ENCODE measurements around the gene CACNA2D3. TPM values are rescaled to one million over a fixed set of nuclear protein-coding genes. Genes with fewer than 3 reads are reported as not detected.

CACNA2D3 gene
- total RNA-seq, 1 donor from 2014 or later, result not detected

GRCh38 chr3:54243960-54244682 lies 121.8 kb downstream of the CACNA2D3 start:
- Histone ChIP-seq H3K4me3 (no peak overlapping the region), H3K27ac (no peak overlapping the region), H3K9ac (no peak overlapping the region), H3K79me2 (ENCODE audit: low read depth) (no peaks in the 10 kb centered on the region), H3K27me3 (no peaks in the 10 kb centered on the region), H2AFZ (replicated peaks) (peak overlapping the region; percentile 63), H3K9me3 (ENCODE audit: low read depth) (no peaks in the 10 kb centered on the region), H3K4me2 (no peak overlapping the region), H3K4me1 (no peaks in the 10 kb centered on the region), H4K20me1 (ENCODE audit: low read depth) (no peaks in the 10 kb centered on the region), H3K36me3 (no peaks in the 10 kb centered on the region), H3F3A (ENCODE audit: low read depth) (no peaks in the 10 kb centered on the region)
- TF ChIP-seq CTCF (IDR thresholded peaks at IDR 0.05) (no peak), EZH2 (IDR thresholded peaks at IDR 0.05) (no peak), EZH2phosphoT487 (IDR thresholded peaks at IDR 0.05) (no peak)
- Mint-ChIP-seq H3K27ac (no peak overlapping the region), H3K4me1 (peaks cover 9% of the 10 kb centered on the region), H3K4me3 (no peak overlapping the region), H3K9me3 (peaks cover 15% of the 10 kb centered on the region), H3K36me3 (peaks cover 2% of the 10 kb centered on the region), H3K27me3 (ENCODE audit: insufficient read depth, low read depth) (peaks cover 4% of the 10 kb centered on the region)
- no peak for DNase-seq (ENCODE audit: low spot score)

- no peaks in the 10 kb centered on the region for H3K79me2 ChIP-seq (ENCODE audit: low read depth)
- peaks cover 12% of the 10 kb centered on the region for H3K27me3 Mint-ChIP-seq (ENCODE audit: insufficient read depth, low read depth)
- no peaks in the 10 kb centered on the region for H3K36me3 ChIP-seq
- no peak overlapping the region for H2AFZ ChIP-seq (replicated peaks)
- DNase-seq (ENCODE audit: low spot score), result no peak
- H3K4me1 ChIP-seq, result no peaks in the 10 kb centered on the region
- no peaks in the 10 kb centered on the region for H3K9me3 ChIP-seq (ENCODE audit: low read depth)
- no peak overlapping the region for H3K4me2 ChIP-seq
- H3K27ac ChIP-seq, result no peak overlapping the region
- no peaks in the 10 kb centered on the region for H3K36me3 Mint-ChIP-seq
- peaks cover 6% of the 10 kb centered on the region for H3K4me1 Mint-ChIP-seq
- H3K9me3 Mint-ChIP-seq, result peaks cover 4% of the 10 kb centered on the region
- H4K20me1 ChIP-seq (ENCODE audit: low read depth), result no peaks in the 10 kb centered on the region
- no peak overlapping the region for H3K4me3 ChIP-seq
- H3K27me3 ChIP-seq, result no peaks in the 10 kb centered on the region
- H3F3A ChIP-seq (ENCODE audit: low read depth), result no peaks in the 10 kb centered on the region
- H3K9ac ChIP-seq, result no peak overlapping the region
- H3K4me3 Mint-ChIP-seq, result no peak overlapping the region
- H3K27ac Mint-ChIP-seq, result no peak overlapping the region
- TF ChIP-seq CTCF (IDR thresholded peaks at IDR 0.05) (no peak), EZH2 (IDR thresholded peaks at IDR 0.05) (no peak)
Measured at GRCh38 chr3:54251705-54252104, 129.4 kb downstream of the CACNA2D3 start.

GRCh38 chr3:54257125-54257720 lies 134.9 kb downstream of the CACNA2D3 start:
- Histone ChIP-seq H3K4me2 (no peak overlapping the region), H3K4me3 (no peak overlapping the region), H3F3A (ENCODE audit: low read depth) (no peaks in the 10 kb centered on the region), H3K36me3 (no peaks in the 10 kb centered on the region), H3K9me3 (ENCODE audit: low read depth) (no peaks in the 10 kb centered on the region), H4K20me1 (ENCODE audit: low read depth) (no peaks in the 10 kb centered on the region), H3K4me1 (no peaks in the 10 kb centered on the region), H2AFZ (replicated peaks) (no peak overlapping the region), H3K27me3 (no peaks in the 10 kb centered on the region), H3K79me2 (ENCODE audit: low read depth) (no peaks in the 10 kb centered on the region), H3K27ac (no peak overlapping the region), H3K9ac (no peak overlapping the region)
- Mint-ChIP-seq H3K4me3 (no peak overlapping the region), H3K36me3 (no peaks in the 10 kb centered on the region), H3K27ac (peak overlapping the region; percentile 19), H3K27me3 (ENCODE audit: insufficient read depth, low read depth) (peaks cover 15% of the 10 kb centered on the region), H3K9me3 (no peaks in the 10 kb centered on the region), H3K4me1 (peaks cover 29% of the 10 kb centered on the region)
- TF ChIP-seq EZH2phosphoT487 (IDR thresholded peaks at IDR 0.05) (no peak), EZH2 (IDR thresholded peaks at IDR 0.05) (no peak), CTCF (IDR thresholded peaks at IDR 0.05) (no peak)
- no peak for DNase-seq (ENCODE audit: low spot score)
